H9 (cell line): ENCODE results near the gene GALT. TPM values are rescaled to one million over a fixed set of nuclear protein-coding genes. Genes with fewer than 3 reads are reported as not detected.

Source experiments
- DNase-seq: peaks from one replicate; pipeline ENCODE4 v3.0.0-alpha.2; 2017
- H2AFZ ChIP-seq: one replicate; pipeline ENCODE4 v1.6.1; 2013; ENCODE audit warnings: mild to moderate bottlenecking, low read length, control low read depth, moderate library complexity
- H2AK5ac ChIP-seq: 2 replicates; pipeline ENCODE4 v1.6.1; 2013; ENCODE audit warnings: low read length, control low read depth, mixed read lengths; ENCODE audit not compliant: insufficient read length
- H2BK120ac ChIP-seq: one replicate; pipeline ENCODE4 v1.6.1; 2013; ENCODE audit warnings: low read depth, mild to moderate bottlenecking, low read length, control low read depth, inconsistent platforms; ENCODE audit not compliant: poor library complexity, severe bottlenecking
- H2BK12ac ChIP-seq: 2 replicates; pipeline ENCODE4 v1.6.1; 2013; ENCODE audit warnings: low read length, control low read depth, mixed read lengths, low read depth; ENCODE audit not compliant: insufficient read length
- H2BK15ac ChIP-seq: 2 replicates; pipeline ENCODE4 v1.6.1; 2013; ENCODE audit warnings: low read depth, low read length, control low read depth
- H2BK20ac ChIP-seq: one replicate; pipeline ENCODE4 v1.6.1; 2013; ENCODE audit warnings: low read depth, mild to moderate bottlenecking, low read length, control low read depth, inconsistent platforms; ENCODE audit not compliant: poor library complexity, severe bottlenecking
- H2BK5ac ChIP-seq: 2 replicates; pipeline ENCODE4 v1.6.1; 2013; ENCODE audit warnings: low read length, control low read depth, mixed read lengths; ENCODE audit not compliant: insufficient read length
- H3K14ac ChIP-seq: 2 replicates; pipeline ENCODE4 v1.6.1; 2013; ENCODE audit warnings: low read length, control low read depth; ENCODE audit not compliant: insufficient read depth
- H3K18ac ChIP-seq: 2 replicates; pipeline ENCODE4 v1.6.1; 2013; ENCODE audit warnings: low read depth, mild to moderate bottlenecking, mixed read lengths, low read length, control low read depth; ENCODE audit not compliant: insufficient read length
- H3K23ac ChIP-seq: 2 replicates; pipeline ENCODE4 v1.6.1; 2013; ENCODE audit warnings: low read length, control low read depth, mixed read lengths, low read depth; ENCODE audit not compliant: insufficient read length
- H3K23me2 ChIP-seq: 2 replicates; pipeline ENCODE4 v1.6.1; 2013; ENCODE audit warnings: low read depth, mild to moderate bottlenecking, mixed read lengths, low read length, control low read depth; ENCODE audit not compliant: insufficient read length, poor library complexity, severe bottlenecking
- H3K27ac ChIP-seq: 2 replicates; pipeline ENCODE4 v1.5.1; 2013; ENCODE audit warnings: low read length, control low read depth, mixed read lengths, low read depth; ENCODE audit not compliant: insufficient read length
- H3K27me3 ChIP-seq: 2 replicates; pipeline ENCODE4 v1.6.1; 2013; ENCODE audit warnings: low read length, control low read depth, inconsistent platforms; ENCODE audit not compliant: insufficient read depth
- H3K4ac ChIP-seq: 2 replicates; pipeline ENCODE4 v1.6.1; 2013; ENCODE audit warnings: low read depth, mild to moderate bottlenecking, control low read depth, inconsistent platforms, low read length, moderate library complexity
- H3K4me1 ChIP-seq: 2 replicates; pipeline ENCODE4 v1.6.1; 2013; ENCODE audit warnings: low read length, control low read depth, inconsistent platforms; ENCODE audit not compliant: insufficient read depth
- H3K4me2 ChIP-seq: 2 replicates; pipeline ENCODE4 v1.6.1; 2013; ENCODE audit warnings: low read length, control low read depth, mixed read lengths; ENCODE audit not compliant: insufficient read length, insufficient read depth
- H3K56ac ChIP-seq: 2 replicates; pipeline ENCODE4 v1.6.1; 2013; ENCODE audit warnings: low read depth, mild to moderate bottlenecking, mixed read lengths, low read length, control low read depth; ENCODE audit not compliant: insufficient read length
- H3K79me1 ChIP-seq: 2 replicates; pipeline ENCODE4 v1.6.1; 2013; ENCODE audit warnings: low read depth, mild to moderate bottlenecking, moderate library complexity, low read length, control low read depth, inconsistent platforms; ENCODE audit not compliant: insufficient read depth, poor library complexity, severe bottlenecking
- H3K79me2 ChIP-seq: 2 replicates; pipeline ENCODE4 v1.6.1; 2013; ENCODE audit warnings: low read length, control low read depth, inconsistent platforms; ENCODE audit not compliant: insufficient read depth
- H3K9ac ChIP-seq: 2 replicates; pipeline ENCODE4 v1.6.1; 2013; ENCODE audit warnings: low read length, control low read depth, mixed read lengths; ENCODE audit not compliant: insufficient read length; ENCODE audit errors: extremely low read depth
- H3K9me3 ChIP-seq: one replicate; pipeline ENCODE4 v1.6.1; 2013; ENCODE audit warnings: low read depth, low read length, inconsistent platforms; ENCODE audit not compliant: control insufficient read depth
- H3T11ph ChIP-seq: one replicate; pipeline ENCODE4 v1.6.1; 2013; ENCODE audit warnings: mild to moderate bottlenecking, low read length, control low read depth, inconsistent platforms
- H4K20me1 ChIP-seq: one replicate; pipeline ENCODE4 v1.6.1; 2013; ENCODE audit not compliant: control insufficient read depth, insufficient read length, insufficient read depth
- H4K5ac ChIP-seq: 2 replicates; pipeline ENCODE4 v1.6.1; 2013; ENCODE audit warnings: low read depth, mild to moderate bottlenecking, mixed read lengths, low read length, control low read depth; ENCODE audit not compliant: insufficient read length
- H4K8ac ChIP-seq: replicated peaks from 2 replicates; pipeline ENCODE4 v1.6.1; 2013; ENCODE audit warnings: low read length, control low read depth, mixed read lengths, low read depth; ENCODE audit not compliant: insufficient read length
- H4K91ac ChIP-seq: 2 replicates; pipeline ENCODE4 v1.6.1; 2013; ENCODE audit warnings: low read depth, mild to moderate bottlenecking, moderate library complexity, mixed read lengths, low read length, control low read depth; ENCODE audit not compliant: insufficient read length
- H3K27ac Mint-ChIP-seq, 3 experiments: 2 replicates in 2 of 3; 3 replicates in 1 of 3; pipeline ENCODE4 v1.8.0; 2020 to 2021; ENCODE audit warnings: mixed read lengths in 3 of 3, mild to moderate bottlenecking in 1 of 3, moderate library complexity in 1 of 3
- H3K27me3 Mint-ChIP-seq: 2 replicates; pipeline ENCODE4 v1.8.0; 2021; ENCODE audit warnings: low read depth, mild to moderate bottlenecking, moderate library complexity, mixed read lengths
- H3K36me3 Mint-ChIP-seq, 3 experiments: 2 replicates in 2 of 3; 3 replicates in 1 of 3; pipeline ENCODE4 v1.8.0; 2020 to 2021; ENCODE audit warnings: low read depth in 3 of 3, mixed read lengths in 3 of 3; ENCODE audit not compliant: insufficient read depth in 1 of 3
- H3K4me1 Mint-ChIP-seq, 2 experiments: 2 replicates each; pipeline ENCODE4 v1.8.0; 2020; ENCODE audit warnings: mixed read lengths in 2 of 2
- H3K4me3 Mint-ChIP-seq, 2 experiments: 2 replicates in 1 of 2; 3 replicates in 1 of 2; pipeline ENCODE4 v1.8.0; 2020 to 2021; ENCODE audit warnings: mild to moderate bottlenecking in 2 of 2, mixed read lengths in 2 of 2, moderate library complexity in 1 of 2
- H3K9me3 Mint-ChIP-seq, 2 experiments: 2 replicates in 1 of 2; 3 replicates in 1 of 2; pipeline ENCODE4 v1.8.0; 2020; ENCODE audit warnings: mild to moderate bottlenecking in 2 of 2, mixed read lengths in 2 of 2, moderate library complexity in 1 of 2
- CTCF ChIP-seq: fragments of 200-600 bp; sonication (generic); conservative IDR thresholded peaks from 3 replicates; pipeline ENCODE4 v1.8.0; 2021; ENCODE audit warnings: antibody characterized with exemption, mild to moderate bottlenecking
- WGBS: extraction: QIAGEN DNeasy Blood & Tissue Kit; methylation state at CpG from one replicate; pipeline ENCODE4 v1.1.7; 2013; ENCODE audit warnings: missing lambda C conversion rate, low lambda C conversion rate, mixed read lengths; ENCODE audit not compliant: insufficient read length; ENCODE audit errors: extremely low coverage; 5-methylcytosine and 5-hydroxymethylcytosine counted together
- total RNA-seq: library from RNA; stranded (reverse); gene quantifications from 2 replicates; pipeline ENCODE4 v1.2.1, GENCODE V29; 2021

GALT gene
- total RNA-seq, 1 experiment from 2014 or later = 41.5 TPM

GRCh38 chr9:34599546-34599945 is 46.9 kb upstream of the GALT start:
- Mint-ChIP-seq H3K4me1 (peaks cover 11 to 12% of the 10 kb centered on the region in 2 experiments), H3K27ac (no peak overlapping the region), H3K36me3 (no peaks in the 10 kb centered on the region), H3K27me3 (peaks cover 32% of the 10 kb centered on the region), H3K4me3 (no peak overlapping the region), H3K9me3 (no peaks in the 10 kb centered on the region; a peak in 1 of 5 replicates)
- no peaks in the 10 kb centered on the region for H3K23me2 ChIP-seq
- no peak overlapping the region for H3K27ac ChIP-seq
- no peak overlapping the region for H2BK12ac ChIP-seq
- H3K4ac ChIP-seq = no peak overlapping the region
- H3K14ac ChIP-seq = no peak overlapping the region
- H4K5ac ChIP-seq = no peak overlapping the region
- no peaks in the 10 kb centered on the region for H4K20me1 ChIP-seq
- H2AK5ac ChIP-seq = no peak overlapping the region
- no peak overlapping the region for H4K91ac ChIP-seq
- no peak overlapping the region for H4K8ac ChIP-seq
- no peak overlapping the region for H3K23ac ChIP-seq
- H3K9me3 ChIP-seq = no peaks in the 10 kb centered on the region
- no peak overlapping the region for H2BK15ac ChIP-seq
- no peak overlapping the region for H3K9ac ChIP-seq
- no peak overlapping the region for H3K18ac ChIP-seq
- H3K56ac ChIP-seq = no peak overlapping the region
- H3K4me2 ChIP-seq = no peak overlapping the region
- no peak overlapping the region for H2BK120ac ChIP-seq
- no peak for TF ChIP-seq CTCF
- no peak overlapping the region for H3T11ph ChIP-seq
- DNase-seq = no peak
- no peaks in the 10 kb centered on the region for H3K4me1 ChIP-seq
- H2BK5ac ChIP-seq = no peak overlapping the region
- no peaks in the 10 kb centered on the region for H3K79me1 ChIP-seq
- no peak overlapping the region for H2BK20ac ChIP-seq
- WGBS = no CpG with 5 or more reads among the region's 1 CpG
- no peaks in the 10 kb centered on the region for H3K27me3 ChIP-seq
- H2AFZ ChIP-seq = no peak overlapping the region
- no peaks in the 10 kb centered on the region for H3K79me2 ChIP-seq
